DOHH2 (cell line): ENCODE results near the gene ZNF708.
"Not testable (repeated sequence)": the region's sequence is repeated elsewhere in the genome, so short reads cannot be mapped to it uniquely, and the experiment has no call there.

ENCODE experiments used
- H3F3A ChIP-seq: fragments of 200-600 bp; sonication (generic), shearing (Covaris generic); 2 replicates; pipeline ENCODE4 v1.6.0; 2016; ENCODE audit warnings: antibody characterized with exemption, mild to moderate bottlenecking; ENCODE audit not compliant: control insufficient read depth, insufficient read depth
- H3K27ac ChIP-seq: fragments of 200-600 bp; sonication (generic); 2 replicates; pipeline ENCODE4 v1.5.1; 2014; ENCODE audit warnings: low read depth, mild to moderate bottlenecking, low read length, moderate library complexity
- H3K27me3 ChIP-seq: fragments of 200-600 bp; sonication (generic); 2 replicates; pipeline ENCODE4 v1.6.1; 2014; ENCODE audit warnings: mild to moderate bottlenecking, low read length, mixed read lengths; ENCODE audit not compliant: control insufficient read depth
- H3K36me3 ChIP-seq: fragments of 200-600 bp; sonication (generic); 2 replicates; pipeline ENCODE4 v1.6.1; 2014; ENCODE audit warnings: mild to moderate bottlenecking, low read length, moderate library complexity, mixed read lengths; ENCODE audit not compliant: control insufficient read depth
- H3K4me1 ChIP-seq: fragments of 200-600 bp; sonication (generic); 2 replicates; pipeline ENCODE4 v1.6.1; 2014; ENCODE audit warnings: mild to moderate bottlenecking, low read length, mixed read lengths; ENCODE audit not compliant: control insufficient read depth
- H3K4me2 ChIP-seq: fragments of 200-600 bp; sonication (generic); 2 replicates; pipeline ENCODE4 v1.6.0; 2014; ENCODE audit warnings: mild to moderate bottlenecking, low read length, moderate library complexity
- H3K4me3 ChIP-seq: fragments of 200-600 bp; sonication (generic); 2 replicates; pipeline ENCODE4 v1.5.1; 2014; ENCODE audit warnings: mild to moderate bottlenecking, low read length, mixed read lengths
- H3K79me2 ChIP-seq: fragments of 200-600 bp; sonication (generic); 2 replicates; pipeline ENCODE4 v1.6.1; 2014; ENCODE audit warnings: mild to moderate bottlenecking, low read length, mixed read lengths; ENCODE audit not compliant: control insufficient read depth
- H3K9me2 ChIP-seq: fragments of 200-600 bp; sonication (generic); replicated peaks from 2 replicates; pipeline ENCODE4 v1.6.1; 2014; ENCODE audit warnings: mild to moderate bottlenecking, low read length, mixed read lengths; ENCODE audit not compliant: control insufficient read depth
- H3K9me3 ChIP-seq: fragments of 200-600 bp; sonication (generic); 2 replicates; pipeline ENCODE4 v1.6.1; 2014; ENCODE audit warnings: antibody characterized with exemption, low read length, mixed read lengths; ENCODE audit not compliant: control insufficient read depth, insufficient read depth
- H4K20me1 ChIP-seq: fragments of 200-600 bp; sonication (generic); 2 replicates; pipeline ENCODE4 v1.6.0; 2014; ENCODE audit warnings: low read depth, mild to moderate bottlenecking, antibody characterized with exemption, low read length, moderate library complexity; ENCODE audit not compliant: control insufficient read depth, insufficient read depth
- EZH2phosphoT487 ChIP-seq: fragments of 200-600 bp; sonication (generic); IDR thresholded peaks from 2 replicates; pipeline ENCODE4 v1.6.1; 2017; ENCODE audit warnings: borderline replicate concordance, mild to moderate bottlenecking, antibody characterized with exemption, low read length, moderate library complexity, mixed read lengths
- TF ChIP-seq, protein P1 (sequence below): fragments of 200-600 bp; sonication (generic); IDR thresholded peaks from one replicate; pipeline ENCODE4 v1.5.1; 2014; ENCODE audit warnings: antibody characterized with exemption, mild to moderate bottlenecking, low read depth, low read length; ENCODE audit not compliant: poor library complexity, severe bottlenecking

Gene ZNF708

DNA sequence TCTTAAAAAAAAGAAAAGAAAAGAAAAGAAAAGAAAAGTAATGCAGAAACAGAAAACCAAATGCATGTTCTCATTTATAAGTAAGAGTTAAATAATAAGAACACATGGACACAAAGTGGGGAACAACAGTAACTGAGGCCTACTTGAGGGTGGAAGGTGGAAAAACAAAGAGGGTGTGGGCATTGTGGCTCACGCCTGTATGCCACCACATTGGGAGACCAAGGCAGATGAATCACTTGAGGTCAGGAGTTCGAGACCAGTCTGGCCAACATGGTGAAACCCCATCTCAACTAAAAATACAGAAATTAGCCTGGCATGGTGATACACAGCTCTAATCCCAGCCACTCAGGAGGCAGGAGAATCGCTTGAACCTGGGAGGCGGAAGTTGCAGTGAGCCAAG, 8.1 kb downstream of the ZNF708 start:
- Histone ChIP-seq H3K36me3 (peaks cover 40% of the 10 kb centered on the region), H3K9me3 (peaks cover 13% of the 10 kb centered on the region), H3K27ac (no peak overlapping the region), H3K4me1 (no peaks in the 10 kb centered on the region), H3K4me2 (no peak overlapping the region), H3K4me3 (no peak overlapping the region), H3F3A (no peaks in the 10 kb centered on the region), H4K20me1 (no peaks in the 10 kb centered on the region), H3K27me3 (no peaks in the 10 kb centered on the region), H3K79me2 (peaks cover 92% of the 10 kb centered on the region), H3K9me2 (no peaks in the 10 kb centered on the region)
- TF ChIP-seq, protein P1, sequence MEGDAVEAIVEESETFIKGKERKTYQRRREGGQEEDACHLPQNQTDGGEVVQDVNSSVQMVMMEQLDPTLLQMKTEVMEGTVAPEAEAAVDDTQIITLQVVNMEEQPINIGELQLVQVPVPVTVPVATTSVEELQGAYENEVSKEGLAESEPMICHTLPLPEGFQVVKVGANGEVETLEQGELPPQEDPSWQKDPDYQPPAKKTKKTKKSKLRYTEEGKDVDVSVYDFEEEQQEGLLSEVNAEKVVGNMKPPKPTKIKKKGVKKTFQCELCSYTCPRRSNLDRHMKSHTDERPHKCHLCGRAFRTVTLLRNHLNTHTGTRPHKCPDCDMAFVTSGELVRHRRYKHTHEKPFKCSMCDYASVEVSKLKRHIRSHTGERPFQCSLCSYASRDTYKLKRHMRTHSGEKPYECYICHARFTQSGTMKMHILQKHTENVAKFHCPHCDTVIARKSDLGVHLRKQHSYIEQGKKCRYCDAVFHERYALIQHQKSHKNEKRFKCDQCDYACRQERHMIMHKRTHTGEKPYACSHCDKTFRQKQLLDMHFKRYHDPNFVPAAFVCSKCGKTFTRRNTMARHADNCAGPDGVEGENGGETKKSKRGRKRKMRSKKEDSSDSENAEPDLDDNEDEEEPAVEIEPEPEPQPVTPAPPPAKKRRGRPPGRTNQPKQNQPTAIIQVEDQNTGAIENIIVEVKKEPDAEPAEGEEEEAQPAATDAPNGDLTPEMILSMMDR = no peak
- no peak for TF ChIP-seq EZH2phosphoT487

DNA sequence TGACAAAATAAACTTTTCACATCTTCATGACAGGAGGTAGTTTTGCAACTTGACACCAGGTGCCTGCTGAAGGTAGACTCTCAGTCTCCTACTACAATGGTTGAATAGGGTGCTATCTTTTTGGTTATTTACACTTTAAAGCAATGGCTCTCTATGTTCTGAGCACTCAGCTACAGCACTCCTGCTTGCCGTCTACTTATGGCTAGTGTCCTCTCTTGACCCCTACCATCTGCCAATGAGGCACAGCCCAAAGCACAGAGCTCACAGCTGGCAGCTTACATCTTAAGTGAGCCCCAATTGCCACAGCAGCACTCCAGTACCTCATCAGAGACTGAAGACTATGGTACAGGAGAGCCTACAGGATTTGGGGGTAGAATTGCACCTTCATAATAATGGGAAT, 11.4 kb downstream of the ZNF708 start:
- no peak overlapping the region for H3K4me2 ChIP-seq
- H3K27ac ChIP-seq = no peak overlapping the region
- peaks cover 85% of the 10 kb centered on the region for H3K79me2 ChIP-seq

DNA sequence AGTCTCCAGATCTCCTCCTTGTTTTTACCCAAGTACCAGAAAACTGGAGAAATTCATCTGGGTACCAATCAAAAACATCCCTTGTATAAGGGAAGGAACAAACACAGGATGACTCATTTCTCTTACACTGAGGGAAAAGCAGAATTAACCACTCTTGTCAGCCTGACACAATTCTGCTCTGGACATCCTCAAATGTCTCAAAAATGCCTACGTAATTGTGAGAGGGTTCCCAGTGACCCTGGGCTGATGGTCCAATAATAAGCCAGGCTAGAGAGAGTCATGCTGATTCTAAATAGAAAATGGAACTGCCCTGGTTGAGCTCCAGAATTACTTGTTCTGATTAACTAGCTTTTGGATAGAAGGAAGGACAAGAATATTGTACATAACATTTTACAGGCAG, 14.5 kb downstream of the ZNF708 start:
- H3K79me2 ChIP-seq = peaks cover 74% of the 10 kb centered on the region
- no peaks in the 10 kb centered on the region for H3K9me2 ChIP-seq
- no peaks in the 10 kb centered on the region for H3F3A ChIP-seq
- no peaks in the 10 kb centered on the region for H4K20me1 ChIP-seq
- H3K4me3 ChIP-seq = no peak overlapping the region
- no peaks in the 10 kb centered on the region for H3K27me3 ChIP-seq
- no peak overlapping the region for H3K4me2 ChIP-seq
- H3K4me1 ChIP-seq = no peaks in the 10 kb centered on the region
- H3K36me3 ChIP-seq = peaks cover 25% of the 10 kb centered on the region
- TF ChIP-seq, protein P1 = no peak
- TF ChIP-seq EZH2phosphoT487 = no peak
- no peak overlapping the region for H3K27ac ChIP-seq
- H3K9me3 ChIP-seq = no peaks in the 10 kb centered on the region; the same call in none of the 2 replicates

More for the DNA sequence above, 11.4 kb downstream of the ZNF708 start:
- Histone ChIP-seq H4K20me1 (no peaks in the 10 kb centered on the region), H3K27me3 (no peaks in the 10 kb centered on the region), H3F3A (no peaks in the 10 kb centered on the region), H3K9me2 (no peaks in the 10 kb centered on the region), H3K4me1 (no peaks in the 10 kb centered on the region), H3K4me3 (no peak overlapping the region), H3K9me3 (no peaks in the 10 kb centered on the region; the same call in 1 of the 2 replicates), H3K36me3 (peaks cover 23% of the 10 kb centered on the region)
- TF ChIP-seq, protein P1 = no peak
- TF ChIP-seq EZH2phosphoT487 = no peak

DNA sequence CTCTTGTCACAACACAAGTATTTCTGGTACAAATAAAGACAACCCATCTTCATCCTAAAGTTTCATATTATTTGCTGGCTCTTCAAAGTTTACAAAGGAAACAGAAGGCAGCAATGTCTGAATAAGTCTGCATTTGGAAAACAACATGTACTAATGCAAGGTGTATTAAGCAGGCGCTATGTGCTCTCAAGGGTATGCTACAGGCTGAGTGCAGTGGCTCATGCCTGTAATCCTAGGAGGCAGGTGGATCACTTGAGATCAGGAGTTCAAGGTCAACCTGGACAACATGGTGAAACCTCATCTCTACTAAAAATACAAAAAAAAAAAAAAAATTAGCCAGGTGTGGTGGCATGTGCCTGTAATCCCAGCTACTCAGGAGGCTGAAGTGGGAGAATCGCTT, 16.4 kb downstream of the ZNF708 start:
- H3K4me2 ChIP-seq, H3K27me3 ChIP-seq, H3K9me2 ChIP-seq, H3K4me3 ChIP-seq, H3F3A ChIP-seq, H3K27ac ChIP-seq, H3K9me3 ChIP-seq, H4K20me1 ChIP-seq, H3K4me1 ChIP-seq: not testable (repeated sequence)
- Histone ChIP-seq H3K36me3 (peaks cover 25% of the 10 kb centered on the region), H3K79me2 (peaks cover 58% of the 10 kb centered on the region)
